K562 (cell line): Measurements from ENCODE around the gene DYNC1I2. TPM values are rescaled to one million over a fixed set of nuclear protein-coding genes. Genes with fewer than 3 reads are reported as not detected.

Experiments used
- CEBPG ChIP-seq, 3 experiments: fragments of 200-800 bp in 1 of 3; sonication (Bioruptor generic) in 1 of 3; sonication (generic) in 1 of 3; formaldehyde crosslinking in 1 of 3; IDR thresholded peaks in 2 of 3; conservative IDR thresholded peaks in 1 of 3; 2 replicates each; pipeline versions ENCODE4 v1.6.1 to v1.8.0; 2016 to 2022; ENCODE audit warnings: missing compliant biosample characterization in 2 of 3, missing genetic modification characterization in 2 of 3, mild to moderate bottlenecking in 1 of 3, missing genetic modification reagents in 1 of 3
- DNMT1 ChIP-seq: fragments of 450-650 bp; IDR thresholded peaks from 2 replicates; pipeline ENCODE4 v1.6.1; 2016; ENCODE audit warnings: antibody characterized with exemption, mild to moderate bottlenecking
- EHMT2 ChIP-seq: fragments of 450-650 bp; IDR thresholded peaks from 2 replicates; pipeline ENCODE4 v1.6.1; 2018; ENCODE audit warnings: antibody characterized with exemption
- ELF4 ChIP-seq: fragments of 450-650 bp; formaldehyde crosslinking; IDR thresholded peaks from 2 replicates; pipeline ENCODE4 v1.4.0; 2022; ENCODE audit warnings: missing genetic modification characterization
- FOXP1 ChIP-seq: sonication (generic); formaldehyde crosslinking; IDR thresholded peaks from 2 replicates; pipeline ENCODE4 v1.8.0; 2022; ENCODE audit warnings: mild to moderate bottlenecking, missing genetic modification reagents
- HCFC1 ChIP-seq: IDR thresholded peaks from 2 replicates; pipeline ENCODE4 v1.6.1; 2012; ENCODE audit warnings: low read depth, low read length, improper control_type of control experiment
- ID3 ChIP-seq, 2 experiments: fragments of 250-450 bp in 1 of 2; fragments of 450-650 bp in 1 of 2; sonication (Bioruptor Pico) in 1 of 2; IDR thresholded peaks; 2 replicates each; pipeline versions ENCODE4 v1.6.1 to v1.8.0; 2016 to 2021; ENCODE audit warnings: mild to moderate bottlenecking in 2 of 2, moderate library complexity in 2 of 2, missing compliant biosample characterization in 1 of 2, missing genetic modification characterization in 1 of 2
- JUN ChIP-seq, 2 experiments: sonication (generic) in 1 of 2; formaldehyde crosslinking in 1 of 2; IDR thresholded peaks; 2 replicates each; pipeline versions ENCODE4 v1.6.1 to v1.8.0; 2012 to 2022; ENCODE audit warnings: borderline replicate concordance in 2 of 2, mild to moderate bottlenecking in 2 of 2, improper control_type of control experiment in 1 of 2, low read depth in 1 of 2, low read length in 1 of 2, missing genetic modification reagents in 1 of 2
- NFATC3 ChIP-seq: fragments of 450-650 bp; IDR thresholded peaks from 2 replicates; pipeline ENCODE4 v1.6.1; 2017; ENCODE audit warnings: mild to moderate bottlenecking
- POLR2H ChIP-seq: IDR thresholded peaks from 2 replicates; pipeline ENCODE4 v1.6.1; 2016; ENCODE audit warnings: missing genetic modification characterization, low read depth, mild to moderate bottlenecking, control low read depth, missing compliant biosample characterization, moderate library complexity
- POLR3G ChIP-seq: IDR thresholded peaks from 2 replicates; pipeline ENCODE4 v1.6.1; 2011; ENCODE audit not compliant: insufficient read length, insufficient replicate concordance; ENCODE audit errors: extremely low read depth
- SREBF1 ChIP-seq: fragments of 150-350 bp; IDR thresholded peaks from 2 replicates; pipeline ENCODE4 v1.6.1; 2014; ENCODE audit warnings: antibody characterized with exemption, low read depth, low read length, borderline replicate concordance
- ZNF175 ChIP-seq: fragments of 200-800 bp; sonication (Bioruptor generic); IDR thresholded peaks from 2 replicates; pipeline ENCODE4 v1.6.1; 2016; ENCODE audit warnings: low read depth, mild to moderate bottlenecking, missing genetic modification characterization, missing compliant biosample characterization
- ZNF263 ChIP-seq: sonication (generic); formaldehyde crosslinking; IDR thresholded peaks from 2 replicates; pipeline ENCODE4 v1.8.0; 2022; ENCODE audit warnings: mild to moderate bottlenecking, missing genetic modification reagents, borderline replicate concordance
- ZNF644 ChIP-seq: fragments of 200-800 bp; sonication (Bioruptor generic); IDR thresholded peaks from 2 replicates; pipeline ENCODE4 v1.6.1; 2016; ENCODE audit warnings: low read depth, missing genetic modification characterization, missing compliant biosample characterization
- polyA plus RNA-seq, 8 experiments: library from polyadenylated mRNA; depleted of rRNA in 4 of 8; stranded (reverse) in 5 of 8; unstranded in 3 of 8; fragments of >200 nt; fragmentation: Nextera tagmentation in 2 of 8; fragmentation: Illumina TruSeq in 1 of 8; extraction: Ambion mirVana in 2 of 8; extraction: Trizol in 1 of 8; gene quantifications; 2 replicates each; pipeline versions ENCODE4 v1.2.1 to v1.2.3, GENCODE V29; 2011 to 2014; ENCODE audit warnings: inconsistent platforms in 1 of 8, missing spikeins in 1 of 8
- total RNA-seq, 7 experiments: library from RNA; depleted of rRNA in 6 of 7; stranded (reverse); fragments of >200 nt in 6 of 7; fragmentation: Illumina TruSeq in 2 of 7; extraction: Trizol in 2 of 7; gene quantifications; 2 replicates each; pipeline versions ENCODE4 v1.2.1 to v1.2.3, GENCODE V29; 2011 to 2021; ENCODE audit warnings: low replicate concordance in 1 of 7

The DYNC1I2 gene
- total and polyA plus RNA-seq, 9 of the 15 experiments (the other 6 are each of a cell fraction or from before 2014, with no cell fraction given): 59.1 to 204 (median 100) TPM

GRCh38 chr2:171687287-171688128, at the start of gene DYNC1I2 (continued):
- TF ChIP-seq ZNF175 (peak; percentile 97), HCFC1 (peak; percentile 98), ID3 (CRISPR knock-in tag; IDR thresholded peaks at IDR 0.05) (no peak), ID3 (tag; IDR thresholded peaks at IDR 0.05) (peak; percentile 75; the same call in 1 of the 2 replicates), NFATC3 (no peak), DNMT1 (0 out of 2 replicates have a peak, but pooled peaks have one; percentile 83), ZNF263 (peak; percentile 83), SREBF1 (0 out of 2 replicates have a peak, but pooled peaks have one; percentile 42), EHMT2 (0 out of 2 replicates have a peak, but pooled peaks have one; percentile 17), JUN (IDR thresholded peaks at IDR 0.05; ENCODE audit: borderline replicate concordance, low read depth, low read length) (peak; percentile 84), JUN (CRISPR knock-in tag; IDR thresholded peaks at IDR 0.05; ENCODE audit: borderline replicate concordance) (no peak), CEBPG (CRISPR knock-in tag; IDR thresholded peaks at IDR 0.05) (0 out of 2 replicates have a peak, but pooled peaks have one; percentile 16), CEBPG (tag; conservative IDR thresholded peaks at IDR 0.05 in 1 of 2, IDR thresholded peaks at IDR 0.05 in 1 of 2) (no peak), FOXP1 (CRISPR knock-in tag) (peak; percentile 69; the same call in 1 of the 2 replicates), POLR2H (tag) (peak; percentile 76), ELF4 (no peak), ZNF644 (tag) (peak; percentile 96), POLR3G (no peak)
